ENCODE measurements around the gene MARK1. TPM values are rescaled to one million over a fixed set of nuclear protein-coding genes. Genes with fewer than 3 reads are reported as not detected.

The MARK1 gene
- total and polyA plus RNA-seq, 10 of the 15 experiments (the other 5 are each of a cell fraction or from before 2014, with no cell fraction given): 0.02 to 0.67 (median 0.12) TPM; not detected in 6

GRCh38 chr1:220690140-220691052 is 162.5 kb downstream of the MARK1 start, which contains the start of gene C1orf115 (continued):
- TF ChIP-seq CHD4 (IDR thresholded peaks at IDR 0.05) (no peak), TARDBP (IDR thresholded peaks at IDR 0.05; ENCODE audit: borderline replicate concordance) (no peak), SMAD1 (IDR thresholded peaks at IDR 0.05; ENCODE audit: low read depth, partially characterized antibody) (no peak), CEBPB (IDR thresholded peaks at IDR 0.05; ENCODE audit: borderline replicate concordance in 1 of 2, low read depth in 2 of 2, low read length in 2 of 2) (no peak), POLR2AphosphoS5 (IDR thresholded peaks at IDR 0.05; ENCODE audit: low read length) (no peak), RELB (IDR thresholded peaks at IDR 0.05; ENCODE audit: low read depth) (no peak), MTA3 (IDR thresholded peaks at IDR 0.05; ENCODE audit: borderline replicate concordance, low read length) (no peak), BCL11A (IDR thresholded peaks at IDR 0.05; ENCODE audit: low read depth, low read length) (no peak), CHD1 (IDR thresholded peaks at IDR 0.05; ENCODE audit: low read depth, low read length) (no peak), PBX3 (IDR thresholded peaks at IDR 0.05; ENCODE audit: insufficient replicate concordance, low read depth, low read length) (no peak), TCF3 (IDR thresholded peaks at IDR 0.05; ENCODE audit: borderline replicate concordance, insufficient read depth, low read depth, low read length) (no peak), ZBTB40 (IDR thresholded peaks at IDR 0.05; ENCODE audit: borderline replicate concordance) (no peak), ASH2L (IDR thresholded peaks at IDR 0.05; ENCODE audit: borderline replicate concordance, low read depth) (no peak), MYB (IDR thresholded peaks at IDR 0.05; ENCODE audit: borderline replicate concordance, low read depth, low read length) (no peak), SKIL (IDR thresholded peaks at IDR 0.05; ENCODE audit: low read depth, poor library complexity, severe bottlenecking) (no peak), HDAC6 (IDR thresholded peaks at IDR 0.05; ENCODE audit: unreplicated experiment) (no peak), SREBF2 (IDR thresholded peaks at IDR 0.05; ENCODE audit: low read length) (no peak)

Measured in GM12878 (cell line).